G401.6 (cell line): Measurements from ENCODE around the gene BCL11A.

Source experiments
- FAIRE-seq: peaks from 2 replicates; lab custom pipeline; 2012; peaks lifted over from hg19 to GRCh38; lab: Jason Lieb, UNC

BCL11A gene

GRCh38 chr2:60553495-60554073 is at the start of gene BCL11A:
Gene BCL11A, minus strand, starts transcription at chr2:60553654. Its CDS starts 384 bp downstream, at chr2:60553270.
- FAIRE-seq, result peak; percentile 76

DNA sequence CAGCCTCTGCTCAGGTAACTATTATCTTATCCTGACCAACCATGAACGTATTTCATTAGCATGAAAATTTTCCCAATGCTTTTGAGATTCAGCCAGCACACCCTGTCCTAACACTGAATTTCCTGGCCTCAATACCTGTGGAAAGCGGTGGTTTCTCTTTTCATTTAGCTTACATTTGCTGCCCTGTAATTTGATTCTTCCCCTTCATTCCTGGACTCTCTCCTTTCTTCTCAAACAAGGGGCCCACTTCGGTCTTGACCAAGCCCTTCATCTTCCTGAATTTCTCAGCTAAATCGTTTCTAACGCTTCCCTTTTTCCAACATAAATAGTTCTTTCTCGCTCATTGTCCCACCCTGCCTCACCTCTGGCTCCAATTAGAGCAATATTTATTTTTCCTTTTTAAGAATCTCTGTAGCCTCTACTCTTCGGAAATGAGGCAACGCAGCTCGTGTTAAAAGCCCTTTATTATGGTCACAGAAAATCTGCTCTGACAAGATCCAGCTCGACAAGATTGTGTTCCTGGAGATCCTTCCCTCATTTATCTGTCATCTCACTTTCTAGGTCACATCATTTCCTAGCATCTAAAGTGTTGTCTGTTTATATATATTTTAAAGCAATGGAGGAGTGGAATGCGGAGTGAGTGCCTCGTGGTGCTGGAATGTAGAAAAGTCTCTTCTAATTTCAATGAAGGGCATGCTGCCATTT is 49.5 kb upstream of the BCL11A start:
- no peak for FAIRE-seq

- no peak for FAIRE-seq
These were observed 48.9 kb upstream of the BCL11A start for GRCh38 chr2:60602388-60602787.

DNA sequence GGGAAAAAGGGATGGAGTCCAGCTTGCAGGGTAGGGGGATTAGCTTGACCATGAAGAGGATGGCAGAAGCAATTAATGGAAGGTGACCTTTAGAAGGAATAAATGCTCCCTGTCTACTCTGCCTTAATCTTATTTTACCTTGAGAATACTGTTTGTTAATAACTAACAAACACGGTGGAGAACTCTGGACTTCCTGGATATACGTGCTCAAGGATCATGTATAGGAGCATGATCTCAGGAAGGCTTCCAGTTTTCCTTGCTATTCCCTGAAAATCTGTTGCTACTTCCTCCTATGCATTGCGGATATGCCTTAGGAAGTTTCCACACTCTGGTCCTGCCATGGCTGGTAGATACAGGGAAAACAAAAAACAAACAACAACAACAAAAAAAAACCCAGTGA is 44.8 kb upstream of the BCL11A start:
- no peak for FAIRE-seq

- no peak for FAIRE-seq
These were observed 43.9 kb upstream of the BCL11A start for GRCh38 chr2:60597346-60597745.

- FAIRE-seq, result no peak
These were observed 43.0 kb upstream of the BCL11A start for GRCh38 chr2:60596411-60596810.

- FAIRE-seq, result no peak
These were observed 42.5 kb upstream of the BCL11A start for GRCh38 chr2:60595953-60596352.

- FAIRE-seq, result no peak
These were observed 35.6 kb upstream of the BCL11A start for GRCh38 chr2:60589104-60589503.

DNA sequence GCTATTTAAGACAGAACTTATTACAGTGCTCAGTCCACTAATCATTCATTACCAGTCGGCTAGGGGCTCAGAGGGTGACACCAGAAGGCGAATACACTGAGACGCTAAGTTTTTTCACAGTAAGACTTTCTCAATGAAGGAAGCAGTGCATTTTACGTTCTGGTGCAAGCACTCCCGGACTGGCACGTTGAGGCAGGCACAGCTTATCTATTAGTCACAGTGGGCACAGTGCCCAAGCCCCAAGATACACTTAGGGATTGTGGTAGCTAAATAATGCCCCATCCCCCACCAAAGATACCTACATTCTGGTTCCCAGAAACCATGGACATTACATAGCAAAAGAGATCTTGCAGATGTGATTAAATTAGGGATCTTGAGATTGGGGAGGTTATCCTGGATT is 32.6 kb upstream of the BCL11A start:
- FAIRE-seq, result no peak

GRCh38 chr2:60585276-60585675 is 31.8 kb upstream of the BCL11A start:
- no peak for FAIRE-seq

DNA sequence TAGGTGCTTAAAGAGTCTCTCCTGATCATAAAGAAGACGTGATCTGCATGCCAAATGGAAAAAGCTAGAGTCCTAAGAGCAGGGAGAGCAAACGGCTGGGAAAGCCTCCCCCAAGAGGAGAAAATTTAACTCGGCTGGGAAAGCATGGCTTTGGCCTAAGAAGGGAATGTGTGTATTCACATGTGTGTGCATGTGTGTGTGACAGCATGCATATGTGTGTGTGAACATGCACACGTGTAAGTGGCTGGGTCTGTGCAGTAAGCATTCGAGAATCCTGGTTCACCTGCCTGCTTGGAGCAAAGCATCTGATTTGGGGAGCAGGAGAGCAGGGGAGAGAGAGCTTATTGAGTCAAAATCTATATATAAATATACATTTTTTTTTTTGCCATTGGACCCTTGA is 30.1 kb upstream of the BCL11A start:
- FAIRE-seq, result no peak

DNA sequence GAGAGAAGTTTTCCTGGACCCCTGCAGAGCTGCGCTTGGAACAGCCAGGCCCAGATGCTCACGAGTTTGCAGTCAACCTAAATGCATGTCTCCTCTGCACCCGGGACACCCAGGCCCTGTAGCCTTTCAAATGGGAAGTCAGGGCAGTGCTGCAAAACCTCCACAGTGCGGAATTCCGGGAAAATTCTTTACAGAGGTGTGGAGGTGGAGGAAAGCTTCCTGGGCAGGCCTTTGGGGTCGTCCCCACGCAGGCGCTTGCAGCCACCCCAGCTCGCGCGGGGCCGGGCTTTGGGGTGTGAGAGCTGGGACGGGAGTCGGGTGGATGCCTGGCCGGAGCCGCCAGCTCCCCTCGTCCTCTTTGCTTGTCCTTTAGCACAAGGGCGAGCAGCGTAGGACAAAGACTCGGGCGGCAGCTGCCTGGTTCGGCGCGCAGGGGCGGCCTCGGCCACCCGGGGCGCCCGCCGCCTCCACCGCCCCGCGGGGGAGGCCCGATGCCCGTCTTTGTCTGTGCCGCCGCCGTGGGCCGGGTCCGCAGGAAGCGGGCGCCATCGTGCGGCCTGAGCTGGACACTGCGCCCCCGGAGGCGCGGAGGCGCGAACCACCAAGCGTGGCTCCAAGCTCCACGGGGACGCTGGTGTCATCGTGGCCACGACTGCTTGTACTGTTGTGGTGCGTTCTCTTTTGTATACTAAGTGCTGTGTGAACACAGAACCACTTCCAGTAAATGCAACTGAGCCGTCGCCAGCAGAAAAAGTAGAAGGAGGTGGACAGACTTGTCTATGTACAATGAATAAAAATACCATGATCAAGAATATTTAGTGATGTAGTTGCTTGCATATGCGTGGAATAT is 28.2 kb upstream of the BCL11A start:
- FAIRE-seq, result no peak

- FAIRE-seq, result no peak
These were observed 24.3 kb upstream of the BCL11A start for GRCh38 chr2:60577682-60578283.

DNA sequence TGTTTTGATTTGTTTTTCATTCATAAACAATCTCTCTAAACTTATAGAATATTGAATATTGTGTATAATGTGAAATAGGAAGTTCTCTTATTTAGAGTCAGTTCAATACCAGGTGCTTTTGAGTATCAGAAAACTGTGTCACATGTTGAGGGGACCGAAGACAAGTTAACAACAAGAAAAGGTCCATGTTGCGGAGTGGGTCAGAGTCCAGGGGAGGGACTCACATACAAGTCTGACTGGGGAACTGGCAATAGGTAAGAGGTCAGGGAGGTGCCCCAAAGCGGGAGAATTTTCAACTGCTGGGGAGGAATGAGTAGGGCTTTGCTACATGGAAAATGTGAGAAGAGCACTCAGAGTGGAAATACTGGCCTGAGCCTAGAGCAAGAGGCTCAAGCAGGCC is 19.8 kb upstream of the BCL11A start:
- no peak for FAIRE-seq

DNA sequence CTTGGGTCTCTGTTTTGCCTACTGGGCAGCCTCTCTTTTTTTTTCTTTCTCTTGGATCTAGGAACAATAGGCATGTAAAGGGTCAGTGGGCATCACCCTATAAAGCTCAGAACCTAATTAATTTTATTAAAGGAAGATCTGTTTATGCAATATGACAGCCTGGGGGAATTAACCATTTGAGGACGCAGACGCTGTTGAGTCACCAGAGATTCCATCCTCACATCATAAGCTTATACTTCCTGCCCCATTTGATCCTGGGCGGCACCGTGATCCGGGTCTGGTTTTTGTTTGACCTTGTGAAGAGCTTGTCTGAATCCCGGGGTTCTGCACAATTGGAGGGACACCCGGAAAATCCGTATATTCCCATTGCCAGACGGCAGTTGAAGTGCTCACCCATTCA is 16.8 kb upstream of the BCL11A start:
- no peak for FAIRE-seq

- FAIRE-seq, result no peak
These were observed 16.2 kb upstream of the BCL11A start for GRCh38 chr2:60569680-60570111.

DNA sequence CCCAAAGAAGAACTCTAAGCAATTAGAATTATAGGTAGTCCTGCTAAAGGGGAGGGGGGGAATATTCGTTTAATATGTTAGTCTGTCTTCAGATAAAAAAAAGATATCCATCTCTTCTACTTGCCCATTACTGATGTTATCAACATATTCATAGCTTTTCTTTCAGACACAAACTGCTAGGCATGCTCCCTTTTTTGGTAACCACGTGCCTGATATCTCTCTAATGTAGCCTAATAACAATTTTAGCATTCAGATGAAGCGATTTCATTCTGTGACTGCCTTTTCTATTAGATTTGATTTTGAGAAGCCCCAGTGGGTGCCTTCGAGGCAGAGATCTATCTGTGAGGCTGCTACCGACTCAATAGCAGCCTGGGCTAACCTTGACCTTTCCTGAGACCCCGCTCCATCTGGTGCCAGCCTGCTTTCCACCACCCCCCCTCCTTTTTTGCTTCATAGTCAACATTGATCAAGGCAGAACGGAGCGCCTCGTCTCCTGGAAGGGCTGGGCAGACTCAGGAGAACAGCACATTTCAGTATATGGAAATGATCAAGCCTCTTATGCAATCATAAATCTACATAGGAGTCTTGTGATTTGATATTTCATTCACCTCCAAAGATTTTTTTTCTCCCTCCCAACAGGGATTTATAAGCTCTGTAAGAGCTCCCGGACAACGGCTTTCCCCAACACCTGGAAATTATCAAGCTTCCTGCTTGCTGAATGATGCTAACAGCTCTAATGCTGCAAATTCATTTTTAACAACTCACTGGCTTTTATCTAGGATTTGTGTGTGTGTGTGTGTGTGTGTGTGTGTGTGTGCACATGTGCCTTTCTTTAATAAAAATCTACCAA is 14.7 kb upstream of the BCL11A start:
- no peak for FAIRE-seq

GRCh38 chr2:60567096-60567495 is 13.6 kb upstream of the BCL11A start:
- no peak for FAIRE-seq

GRCh38 chr2:60565472-60565871 is 12.0 kb upstream of the BCL11A start:
- no peak for FAIRE-seq

DNA sequence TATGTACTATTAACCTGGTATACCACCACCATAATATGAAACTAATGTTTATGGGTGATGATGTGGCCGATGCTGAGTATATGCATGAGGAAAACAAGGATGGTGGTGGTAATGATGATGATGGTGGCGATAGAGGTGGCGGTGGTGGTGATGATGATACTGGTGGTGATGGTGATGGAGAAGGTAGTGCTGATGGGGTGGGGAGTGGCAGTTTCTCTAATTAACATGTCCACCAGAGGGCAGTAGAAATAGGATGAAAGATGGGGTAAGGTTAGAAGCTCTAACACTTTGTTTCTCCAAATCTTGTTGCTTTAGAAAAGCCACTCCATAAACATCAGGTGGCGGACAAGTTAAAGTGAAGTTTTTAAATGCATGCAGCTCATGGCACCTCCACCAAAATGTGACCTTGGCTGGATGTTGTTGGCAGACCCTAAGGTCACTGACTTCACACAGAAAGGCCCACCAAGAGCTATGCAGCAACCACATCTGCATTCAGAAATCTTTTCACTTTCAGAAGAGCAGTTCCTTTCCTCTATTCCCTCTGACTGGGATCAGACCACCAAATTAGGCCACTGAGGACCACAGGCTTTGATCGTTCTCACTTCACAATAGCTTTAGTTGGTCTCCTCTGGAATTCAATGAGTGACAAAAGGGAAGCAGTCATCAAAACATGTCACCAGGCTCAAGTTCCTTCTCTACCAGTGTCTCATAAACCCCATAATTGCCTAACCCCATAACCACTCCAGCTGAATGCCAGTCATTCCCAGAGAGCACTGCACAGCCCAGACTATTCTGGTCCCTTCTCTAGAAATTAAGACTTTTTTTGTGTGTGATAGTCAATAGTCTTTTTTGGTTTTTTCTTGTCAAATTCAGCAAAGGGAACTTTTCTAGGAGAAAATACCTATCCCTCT is 7.5 kb upstream of the BCL11A start:
- FAIRE-seq, result peak; percentile 87

DNA sequence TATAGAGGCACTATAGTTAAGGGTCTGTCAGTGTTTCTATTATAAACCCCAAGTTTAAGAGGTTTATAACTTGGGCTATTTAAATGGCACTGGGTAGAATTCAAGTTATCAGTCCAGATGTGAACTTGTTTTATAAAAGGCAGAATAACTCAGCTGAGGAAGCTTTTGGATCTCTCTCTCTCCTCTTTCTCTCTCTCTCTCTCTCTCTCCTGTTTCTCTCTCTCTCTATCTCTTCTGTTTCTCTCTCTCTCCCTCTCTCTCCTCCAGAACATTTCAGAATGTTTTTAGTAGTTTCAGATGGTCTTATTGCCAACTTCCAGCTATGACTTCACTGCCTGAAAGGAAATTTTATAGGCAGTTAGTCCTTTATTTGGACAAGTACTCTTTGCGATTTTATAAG is 6.4 kb upstream of the BCL11A start:
- FAIRE-seq, result no peak
